Keratinocyte (primary cell): Measurements from ENCODE around the gene CHMP6. TPM values are rescaled to one million over a fixed set of nuclear protein-coding genes. Genes with fewer than 3 reads are reported as not detected.

Source experiments
- DNase-seq: peaks from one replicate; pipeline ENCODE4 v3.0.0-alpha.2; 2011; ENCODE audit warnings: low read depth, missing footprints, low spot score
- FAIRE-seq: peaks from 2 replicates; lab custom pipeline; 2011; peaks lifted over from hg19 to GRCh38; lab: Jason Lieb, UNC
- H2AFZ ChIP-seq: 2 replicates; pipeline ENCODE4 v1.6.0; 2012; ENCODE audit warnings: low read length, control low read depth, inconsistent platforms; ENCODE audit not compliant: control insufficient read depth
- H3K27ac ChIP-seq: 2 replicates; pipeline ENCODE4 v1.5.1; 2011; ENCODE audit warnings: low read length; ENCODE audit not compliant: control insufficient read depth, insufficient read depth
- H3K27me3 ChIP-seq: 3 replicates; pipeline ENCODE4 v1.6.0; 2011; ENCODE audit warnings: low read length; ENCODE audit not compliant: control insufficient read depth, insufficient read depth; ENCODE audit errors: extremely low read depth
- H3K36me3 ChIP-seq, 2 experiments: 2 replicates in 1 of 2; 3 replicates in 1 of 2; pipeline ENCODE4 v1.5.1; 2011; ENCODE audit warnings: low read length in 2 of 2, mild to moderate bottlenecking in 1 of 2; ENCODE audit not compliant: control insufficient read depth in 2 of 2, insufficient read depth in 2 of 2; ENCODE audit errors: extremely low read depth in 1 of 2
- H3K4me1 ChIP-seq: 3 replicates; pipeline ENCODE4 v1.5.1; 2011; ENCODE audit warnings: low read length; ENCODE audit not compliant: control insufficient read depth, insufficient read depth; ENCODE audit errors: extremely low read depth
- H3K4me2 ChIP-seq: 3 replicates; pipeline ENCODE4 v1.6.0; 2011; ENCODE audit warnings: low read depth, low read length; ENCODE audit not compliant: control insufficient read depth, insufficient read depth; ENCODE audit errors: extremely low read depth
- H3K4me3 ChIP-seq, 3 experiments: fragments of 200-600 bp in 1 of 3; sonication (generic) in 1 of 3; 2 replicates in 2 of 3; 3 replicates in 1 of 3; pipeline ENCODE4 v1.5.1; 2011 to 2016; ENCODE audit warnings: low read length in 3 of 3, mild to moderate bottlenecking in 3 of 3, control low read depth in 2 of 3, inconsistent platforms in 1 of 3, low read depth in 1 of 3, mixed read lengths in 1 of 3, mixed run types in 1 of 3, moderate library complexity in 1 of 3; ENCODE audit not compliant: control insufficient read depth in 2 of 3, insufficient read depth in 2 of 3; ENCODE audit errors: extremely low read depth in 1 of 3
- H3K79me2 ChIP-seq: 2 replicates; pipeline ENCODE4 v1.6.0; 2012; ENCODE audit warnings: low read length; ENCODE audit not compliant: control insufficient read depth, insufficient read depth
- H3K9ac ChIP-seq: 3 replicates; pipeline ENCODE4 v1.6.0; 2011; ENCODE audit warnings: low read length; ENCODE audit not compliant: control insufficient read depth, insufficient read depth; ENCODE audit errors: extremely low read depth
- H3K9me1 ChIP-seq: 3 replicates; pipeline ENCODE4 v1.6.0; 2011; ENCODE audit warnings: low read length; ENCODE audit not compliant: control insufficient read depth, insufficient read depth; ENCODE audit errors: extremely low read depth
- H3K9me3 ChIP-seq: 2 replicates; pipeline ENCODE4 v1.5.1; 2012; ENCODE audit warnings: low read depth, low read length; ENCODE audit not compliant: control insufficient read depth
- H4K20me1 ChIP-seq: 3 replicates; pipeline ENCODE4 v1.6.0; 2011; ENCODE audit warnings: low read length; ENCODE audit not compliant: control insufficient read depth, insufficient read depth; ENCODE audit errors: extremely low read depth
- EZH2 ChIP-seq: IDR thresholded peaks from one replicate; pipeline ENCODE4 v1.6.1; 2012; ENCODE audit warnings: inconsistent platforms, mild to moderate bottlenecking, low read length, moderate library complexity
- dilution Hi-C: fragments of 300-500 bp; cut with MboI; formaldehyde crosslinking; loops from one replicate; pipeline ENCODE4 v1.7.0; 2020; ENCODE audit warnings: low sequenced_read_pairs; ENCODE audit not compliant: extremely low pct_ligation_motif_present
- polyA plus RNA-seq, 5 experiments: library from polyadenylated mRNA; depleted of rRNA in 3 of 5; stranded (reverse) in 3 of 5; stranded (forward) in 1 of 5; unstranded in 1 of 5; fragments of >200 nt; gene quantifications; 1 replicate in 1 of 5; 2 replicates in 3 of 5; 3 replicates in 1 of 5; pipeline versions ENCODE4 v1.2.1 to v1.2.3, GENCODE V29; 2011 to 2012; ENCODE audit warnings: missing spikeins in 2 of 5, low read depth in 1 of 5, low replicate concordance in 1 of 5
- TF ChIP-seq, protein P1 (sequence below), 3 experiments: IDR thresholded peaks in 1 of 3; conservative IDR thresholded peaks in 1 of 3; optimal IDR thresholded peaks in 1 of 3; 2 replicates in 2 of 3; 3 replicates in 1 of 3; pipeline versions ENCODE3 to v1.5.1; 2011; ENCODE audit warnings: low read length in 3 of 3, mild to moderate bottlenecking in 3 of 3, moderate library complexity in 2 of 3, control low read depth in 1 of 3, inconsistent platforms in 1 of 3; ENCODE audit not compliant: insufficient read depth in 2 of 3; ENCODE audit errors: extremely low read depth in 1 of 3

Gene CHMP6
- polyA plus RNA-seq, 1 donor (not counting 4 experiments of a cell fraction or from before 2014, with no cell fraction given) = 20.9 TPM

- TF ChIP-seq EZH2 = no peak
- TF ChIP-seq, protein P1, sequence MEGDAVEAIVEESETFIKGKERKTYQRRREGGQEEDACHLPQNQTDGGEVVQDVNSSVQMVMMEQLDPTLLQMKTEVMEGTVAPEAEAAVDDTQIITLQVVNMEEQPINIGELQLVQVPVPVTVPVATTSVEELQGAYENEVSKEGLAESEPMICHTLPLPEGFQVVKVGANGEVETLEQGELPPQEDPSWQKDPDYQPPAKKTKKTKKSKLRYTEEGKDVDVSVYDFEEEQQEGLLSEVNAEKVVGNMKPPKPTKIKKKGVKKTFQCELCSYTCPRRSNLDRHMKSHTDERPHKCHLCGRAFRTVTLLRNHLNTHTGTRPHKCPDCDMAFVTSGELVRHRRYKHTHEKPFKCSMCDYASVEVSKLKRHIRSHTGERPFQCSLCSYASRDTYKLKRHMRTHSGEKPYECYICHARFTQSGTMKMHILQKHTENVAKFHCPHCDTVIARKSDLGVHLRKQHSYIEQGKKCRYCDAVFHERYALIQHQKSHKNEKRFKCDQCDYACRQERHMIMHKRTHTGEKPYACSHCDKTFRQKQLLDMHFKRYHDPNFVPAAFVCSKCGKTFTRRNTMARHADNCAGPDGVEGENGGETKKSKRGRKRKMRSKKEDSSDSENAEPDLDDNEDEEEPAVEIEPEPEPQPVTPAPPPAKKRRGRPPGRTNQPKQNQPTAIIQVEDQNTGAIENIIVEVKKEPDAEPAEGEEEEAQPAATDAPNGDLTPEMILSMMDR (optimal IDR thresholded peaks at IDR 0.05 in 1 of 3, IDR thresholded peaks at IDR 0.05 in 1 of 3, conservative IDR thresholded peaks at IDR 0.05 in 1 of 3; ENCODE audit: extremely low read depth in 1 of 3, insufficient read depth in 2 of 3, low read length in 3 of 3) = no peak
- Histone ChIP-seq H3K27ac (no peak overlapping the region), H3K9me3 (no peaks in the 10 kb centered on the region), H3K9me1 (peaks cover 5% of the 10 kb centered on the region), H3K36me3 (peaks cover 9 to 10% of the 10 kb centered on the region in 2 experiments), H2AFZ (no peak overlapping the region), H3K4me2 (no peak overlapping the region), H3K9ac (no peak overlapping the region), H3K27me3 (no peaks in the 10 kb centered on the region), H4K20me1 (no peaks in the 10 kb centered on the region), H3K4me3 (no peak overlapping the region), H3K79me2 (peaks cover 95% of the 10 kb centered on the region), H3K4me1 (peaks cover 74% of the 10 kb centered on the region)
- DNase-seq = no peak
- FAIRE-seq = no peak
- dilution Hi-C loops = no loop called here
Measured at GRCh38 chr17:81046770-81047359, 55.2 kb downstream of the CHMP6 start.

- dilution Hi-C loops = no loop called here
- Histone ChIP-seq H3K27me3 (no peaks in the 10 kb centered on the region), H4K20me1 (no peaks in the 10 kb centered on the region), H3K4me1 (peaks cover 72% of the 10 kb centered on the region), H2AFZ (no peak overlapping the region), H3K36me3 (peaks cover 9 to 10% of the 10 kb centered on the region in 2 experiments), H3K79me2 (peaks cover 91% of the 10 kb centered on the region), H3K4me3 (no peak overlapping the region), H3K9me3 (no peaks in the 10 kb centered on the region), H3K27ac (peak overlapping the region; percentile 88), H3K4me2 (peak overlapping the region; percentile 87), H3K9me1 (peaks cover 6% of the 10 kb centered on the region), H3K9ac (peak overlapping the region; percentile 75)
- DNase-seq (no peak), FAIRE-seq (no peak)
- no peak for TF ChIP-seq EZH2
- TF ChIP-seq, protein P1 (optimal IDR thresholded peaks at IDR 0.05 in 1 of 3, IDR thresholded peaks at IDR 0.05 in 1 of 3, conservative IDR thresholded peaks at IDR 0.05 in 1 of 3; ENCODE audit: extremely low read depth in 1 of 3, insufficient read depth in 2 of 3, low read length in 3 of 3) = no peak
Measured at GRCh38 chr17:81048827-81049371, 57.3 kb downstream of the CHMP6 start.
